Effector memory CD4-positive, alpha-beta T cell (primary cell): Measurements from ENCODE around the gene RIPOR3.
"Not testable (repeated sequence)": the region's sequence is repeated elsewhere in the genome, so short reads cannot be mapped to it uniquely, and the experiment has no call there.

Experiments
- DNase-seq, 3 donors: peaks; one replicate each; pipeline ENCODE4 v3.0.0-alpha.2; 2020
- H3K27ac ChIP-seq: 2 replicates; pipeline ENCODE4 v1.7.0; 2013; ENCODE audit warnings: mild to moderate bottlenecking, low read length, moderate library complexity; ENCODE audit not compliant: insufficient read depth, poor library complexity, severe bottlenecking
- H3K27me3 ChIP-seq: replicated peaks from 2 replicates; pipeline ENCODE4 v1.7.0; 2013; ENCODE audit warnings: mild to moderate bottlenecking, low read length; ENCODE audit not compliant: insufficient read depth, control insufficient read depth, poor library complexity, severe bottlenecking
- H3K36me3 ChIP-seq: 2 replicates; pipeline ENCODE4 v1.7.0; 2013; ENCODE audit warnings: mild to moderate bottlenecking, low read length, moderate library complexity; ENCODE audit not compliant: control insufficient read depth, insufficient read depth
- H3K4me1 ChIP-seq: 2 replicates; pipeline ENCODE4 v1.7.0; 2013; ENCODE audit warnings: low read length, mild to moderate bottlenecking; ENCODE audit not compliant: control insufficient read depth, insufficient read depth, poor library complexity, severe bottlenecking
- H3K4me3 ChIP-seq: 2 replicates; pipeline ENCODE4 v1.7.0; 2013; ENCODE audit warnings: low read length, low read depth, mild to moderate bottlenecking; ENCODE audit not compliant: insufficient read depth, poor library complexity, severe bottlenecking
- H3K9me3 ChIP-seq: 2 replicates; pipeline ENCODE4 v1.7.0; 2013; ENCODE audit warnings: mild to moderate bottlenecking, low read length, moderate library complexity; ENCODE audit not compliant: control insufficient read depth

RIPOR3 gene

DNA sequence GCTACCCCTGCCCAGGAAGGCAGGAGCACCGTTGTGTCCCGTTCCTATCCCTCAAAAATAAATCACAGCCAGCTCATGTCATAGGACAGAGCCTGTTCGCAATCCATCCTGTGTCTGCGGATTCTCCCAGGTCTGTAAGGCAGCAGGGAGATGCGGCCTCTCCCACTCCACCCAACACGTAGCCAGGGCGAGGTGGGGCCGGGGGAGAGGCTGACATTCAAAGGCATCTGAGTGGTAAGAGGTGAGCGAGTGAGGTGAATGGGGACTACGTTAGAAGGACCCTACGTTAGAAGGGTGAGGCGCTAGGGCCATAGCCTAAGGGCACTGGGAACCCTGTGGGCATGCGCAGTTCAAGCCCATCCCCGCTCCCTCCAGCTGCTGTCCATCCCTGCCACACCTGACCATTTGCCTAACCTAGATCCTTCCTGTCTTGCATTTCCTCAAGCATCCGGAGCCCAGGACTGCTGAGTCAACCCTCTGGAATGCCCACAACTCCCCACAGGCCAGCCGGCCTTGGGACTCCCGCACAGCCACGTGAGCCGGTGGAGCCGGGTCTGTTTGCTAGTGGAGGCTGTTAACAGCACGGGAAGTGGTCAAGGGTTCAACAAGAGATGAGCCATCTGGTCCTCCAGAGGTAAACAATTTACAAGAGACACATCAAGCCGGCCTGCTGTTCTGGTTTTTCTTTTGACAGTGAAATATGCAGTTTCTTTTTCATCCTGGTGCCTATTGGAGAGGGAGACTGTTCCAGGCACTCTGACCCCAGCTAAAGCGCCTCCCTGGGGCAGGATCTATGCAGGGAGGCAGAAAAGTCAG lies 45.9 kb downstream of the RIPOR3 start:
- DNase-seq: no peak
- no peak overlapping the region for H3K27ac ChIP-seq
- no peaks in the 10 kb centered on the region for H3K4me1 ChIP-seq

DNA sequence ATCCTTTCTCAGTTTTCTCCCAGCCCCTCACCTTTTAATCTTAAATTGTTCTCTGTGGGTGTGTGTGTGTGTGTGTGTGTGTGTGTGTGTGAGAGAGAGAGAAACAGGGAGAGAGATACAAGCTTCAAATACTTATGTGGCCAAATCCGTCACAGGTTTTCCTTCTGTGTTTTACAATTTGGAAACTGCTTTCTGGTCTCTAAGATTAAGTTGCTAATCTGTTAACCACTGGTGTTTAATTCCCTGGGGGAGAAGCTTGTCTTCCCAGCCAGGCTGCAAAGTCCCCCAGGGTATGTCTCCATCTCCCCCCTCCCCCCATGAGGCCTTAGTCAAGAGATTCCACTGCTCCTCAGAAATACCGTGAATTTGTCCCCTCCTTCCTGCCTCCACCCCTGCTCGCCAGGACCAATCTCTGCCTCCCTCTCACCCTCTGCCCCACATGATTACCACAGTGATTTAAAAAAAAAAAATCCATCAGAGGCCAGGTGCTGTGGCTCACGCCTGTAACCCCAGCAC lies 49.0 kb downstream of the RIPOR3 start:
- no peak for DNase-seq
- no peak overlapping the region for H3K27ac ChIP-seq
- no peaks in the 10 kb centered on the region for H3K4me1 ChIP-seq
- no peaks in the 10 kb centered on the region for H3K27me3 ChIP-seq
- no peaks in the 10 kb centered on the region for H3K9me3 ChIP-seq
- no peak overlapping the region for H3K4me3 ChIP-seq
- H3K36me3 ChIP-seq: no peaks in the 10 kb centered on the region

More for the DNA sequence above, 45.9 kb downstream of the RIPOR3 start:
- Histone ChIP-seq H3K4me3 (no peak overlapping the region), H3K36me3 (no peaks in the 10 kb centered on the region), H3K27me3 (no peaks in the 10 kb centered on the region), H3K9me3 (no peaks in the 10 kb centered on the region)

DNA sequence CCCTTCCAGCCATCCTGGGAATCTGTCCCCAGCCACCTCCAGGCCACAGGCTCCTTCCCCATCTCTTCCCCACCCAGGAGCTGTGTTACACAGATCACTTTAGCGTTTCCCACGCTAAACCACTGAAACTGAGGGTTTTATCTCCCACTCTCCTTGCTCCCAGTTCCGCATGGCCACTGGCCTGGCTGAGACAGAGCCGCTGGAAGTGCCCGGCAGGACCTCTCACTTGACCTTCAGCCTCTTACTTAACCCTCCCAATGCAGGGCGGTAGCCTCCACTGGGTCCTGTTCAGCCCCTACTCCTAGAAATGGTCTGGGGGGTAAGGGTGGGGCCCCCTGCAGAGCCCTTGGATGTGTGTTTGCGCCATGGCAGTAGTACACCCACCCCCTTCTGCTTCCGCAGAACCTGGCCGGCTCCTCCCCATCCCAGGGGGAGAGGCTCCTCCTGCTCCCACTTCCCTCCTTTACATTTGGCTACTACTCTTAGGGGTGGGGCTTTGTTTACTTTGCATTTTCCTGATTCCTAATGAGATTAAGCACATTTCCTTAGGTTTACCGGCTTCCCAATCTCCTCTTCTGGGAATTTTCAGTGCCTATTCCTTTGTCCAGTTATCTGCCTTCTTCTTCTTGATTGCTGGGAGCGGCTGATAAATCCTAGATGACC lies 49.6 kb downstream of the RIPOR3 start:
- H3K4me1 ChIP-seq, H3K36me3 ChIP-seq, DNase-seq, H3K9me3 ChIP-seq, H3K27ac ChIP-seq, H3K4me3 ChIP-seq, H3K27me3 ChIP-seq: not testable (repeated sequence)

- not testable (repeated sequence) for H3K4me1 ChIP-seq, H3K27ac ChIP-seq, H3K36me3 ChIP-seq, DNase-seq, H3K27me3 ChIP-seq, H3K9me3 ChIP-seq, H3K4me3 ChIP-seq
Measured at GRCh38 chr20:50639971-50640711, 51.2 kb downstream of the RIPOR3 start.

DNA sequence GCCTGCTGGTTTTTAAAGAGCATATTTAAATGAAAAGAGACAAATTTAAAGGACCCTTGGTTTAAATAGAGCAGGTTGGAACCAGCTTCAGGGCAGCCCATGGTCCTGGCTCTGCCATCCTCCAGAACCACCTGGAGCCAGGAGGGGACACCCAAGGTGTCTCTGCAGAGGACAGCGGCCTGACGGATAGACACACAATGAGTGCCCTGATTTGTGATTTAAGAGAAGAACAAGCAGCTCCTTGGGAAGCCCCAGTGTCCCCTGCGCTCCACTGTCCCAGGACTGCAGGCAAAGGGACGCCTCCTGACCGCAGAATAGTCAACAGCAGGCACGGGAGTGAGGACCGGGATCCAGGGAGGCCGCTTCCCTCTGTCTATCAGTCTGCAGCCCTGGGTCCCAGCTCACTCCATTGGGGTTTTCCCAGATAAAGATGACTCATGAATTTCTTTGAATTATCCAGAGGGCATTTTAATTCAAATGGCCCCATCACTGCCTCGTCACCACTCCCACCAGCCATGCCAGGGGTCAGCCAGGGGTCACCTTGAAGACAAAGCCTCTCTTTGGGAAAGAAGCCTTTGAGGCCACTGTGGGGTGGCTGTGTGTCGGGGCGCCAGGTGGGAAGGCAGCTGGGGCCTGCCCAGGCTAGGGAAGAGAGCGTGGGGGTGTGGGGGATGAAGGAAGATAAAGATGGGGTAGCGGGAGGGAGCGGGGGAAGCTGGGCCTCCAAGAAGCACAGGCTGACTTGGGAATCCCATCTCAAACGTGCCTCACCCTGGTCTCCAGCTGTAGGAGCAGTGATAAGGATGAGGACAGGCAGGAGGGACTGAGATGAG lies 53.1 kb downstream of the RIPOR3 start:
- H3K4me1 ChIP-seq, H3K27ac ChIP-seq: not testable (repeated sequence)

DNA sequence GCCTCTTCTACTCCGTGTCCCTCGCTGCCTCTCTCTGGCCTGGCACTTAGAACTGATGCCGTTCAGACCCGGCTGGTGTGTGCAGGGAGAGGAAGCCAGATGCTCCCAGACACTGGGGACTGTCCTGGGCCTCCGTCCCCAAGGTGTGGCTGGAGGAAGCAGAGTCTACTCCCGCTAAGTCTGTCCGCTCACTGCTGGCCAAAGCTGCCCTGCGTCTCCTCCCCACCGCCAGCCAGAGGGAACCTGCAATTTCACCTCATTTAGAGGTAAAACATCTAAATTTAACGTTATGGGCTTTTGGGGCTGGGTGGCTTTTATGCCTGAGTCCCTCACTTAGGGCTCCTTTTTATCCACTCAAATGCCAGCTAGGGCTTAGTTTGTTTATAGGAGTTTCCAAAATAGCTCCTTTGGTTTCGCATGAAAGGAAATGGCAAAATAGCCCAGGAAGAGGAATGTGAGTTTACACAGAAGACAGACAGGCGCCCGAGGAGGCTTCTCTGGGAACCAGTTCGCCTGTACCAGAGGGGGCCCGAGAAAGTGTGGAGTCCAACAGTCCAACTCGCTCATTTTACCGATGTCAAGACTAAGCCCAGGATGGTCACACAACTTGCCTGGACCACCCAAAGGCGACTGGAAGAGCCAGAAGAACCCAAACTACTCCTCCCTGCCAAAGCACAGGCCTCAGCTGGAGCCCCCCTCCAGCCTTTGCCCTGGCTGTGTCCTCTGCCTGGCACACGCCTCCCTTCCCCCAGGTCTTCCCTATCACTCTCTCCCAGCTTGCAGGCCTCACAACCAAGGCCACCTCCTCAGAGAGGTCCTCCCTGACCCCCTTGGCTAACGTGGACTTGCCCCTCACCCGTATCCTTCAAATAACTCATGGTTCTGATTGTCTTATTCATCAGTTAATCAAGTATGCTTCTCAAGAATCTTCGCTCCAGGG lies 54.5 kb downstream of the RIPOR3 start:
- Histone ChIP-seq H3K4me3 (no peak overlapping the region), H3K27ac (no peak overlapping the region), H3K9me3 (no peaks in the 10 kb centered on the region), H3K4me1 (no peaks in the 10 kb centered on the region), H3K27me3 (no peaks in the 10 kb centered on the region), H3K36me3 (no peaks in the 10 kb centered on the region)
- DNase-seq: no peak

More for the DNA sequence above, 53.1 kb downstream of the RIPOR3 start:
- not testable (repeated sequence) for H3K27me3 ChIP-seq, H3K36me3 ChIP-seq, H3K4me3 ChIP-seq, H3K9me3 ChIP-seq, DNase-seq

GRCh38 chr20:50635676-50636600 lies 55.4 kb downstream of the RIPOR3 start:
- H3K27me3 ChIP-seq: no peaks in the 10 kb centered on the region
- no peak overlapping the region for H3K27ac ChIP-seq
- no peaks in the 10 kb centered on the region for H3K36me3 ChIP-seq
- DNase-seq: peak; percentile 6 to 25 (median 12)
- no peaks in the 10 kb centered on the region for H3K4me1 ChIP-seq
- H3K9me3 ChIP-seq: no peaks in the 10 kb centered on the region
- no peak overlapping the region for H3K4me3 ChIP-seq

GRCh38 chr20:50635014-50635557 lies 56.3 kb downstream of the RIPOR3 start:
- Histone ChIP-seq H3K27ac (no peak overlapping the region), H3K27me3 (no peaks in the 10 kb centered on the region), H3K9me3 (no peaks in the 10 kb centered on the region), H3K36me3 (no peaks in the 10 kb centered on the region), H3K4me3 (no peak overlapping the region), H3K4me1 (no peaks in the 10 kb centered on the region)
- no peak for DNase-seq
